ENCODE measurements around the gene UTP15.

The UTP15 gene

GRCh38 chr5:73565139-73565968 lies at the start of gene UTP15, which contains the start of gene ANKRA2:
TSS of gene UTP15 (plus strand) at chr5:73565743. CDS start at chr5:73567345, 1,602 bp downstream.
TSS of gene ANKRA2 (minus strand) at chr5:73565639. CDS start at chr5:73562881, 2,758 bp downstream.
- peak; percentile 96 for DNase-seq (ENCODE audit: low spot score)

GRCh38 chr5:73519531-73520283 lies 45.8 kb upstream of the UTP15 start:
- peak; percentile 84 for DNase-seq (ENCODE audit: low spot score)

- no peak for DNase-seq (ENCODE audit: low spot score)
These were observed 42.6 kb upstream of the UTP15 start for GRCh38 chr5:73522989-73523388.

- DNase-seq (ENCODE audit: low spot score): no peak
These were observed 41.7 kb upstream of the UTP15 start for GRCh38 chr5:73523861-73524260.

- DNase-seq (ENCODE audit: low spot score): no peak
These were observed 39.8 kb upstream of the UTP15 start for GRCh38 chr5:73525606-73526203.

GRCh38 chr5:73528248-73528647 lies 37.3 kb upstream of the UTP15 start:
- DNase-seq (ENCODE audit: low spot score): peak; percentile 56

GRCh38 chr5:73529081-73529480 lies 36.5 kb upstream of the UTP15 start:
- no peak for DNase-seq (ENCODE audit: low spot score)

- no peak for DNase-seq (ENCODE audit: low spot score)
These were observed 34.2 kb upstream of the UTP15 start for GRCh38 chr5:73531356-73531755.

GRCh38 chr5:73532195-73532594 lies 33.3 kb upstream of the UTP15 start:
- DNase-seq (ENCODE audit: low spot score): no peak

GRCh38 chr5:73534011-73534644 lies 31.4 kb upstream of the UTP15 start:
- DNase-seq (ENCODE audit: low spot score): no peak

- no peak for DNase-seq (ENCODE audit: low spot score)
These were observed 30.6 kb upstream of the UTP15 start for GRCh38 chr5:73534971-73535370.

- no peak for DNase-seq (ENCODE audit: low spot score)
These were observed 25.8 kb upstream of the UTP15 start for GRCh38 chr5:73539730-73540129.

- DNase-seq (ENCODE audit: low spot score): no peak
These were observed 25.4 kb upstream of the UTP15 start for GRCh38 chr5:73540192-73540591.

- DNase-seq (ENCODE audit: low spot score): no peak
These were observed 23.5 kb upstream of the UTP15 start for GRCh38 chr5:73542020-73542419.

GRCh38 chr5:73544429-73545402 lies 20.8 kb upstream of the UTP15 start:
- no peak for DNase-seq (ENCODE audit: low spot score)

GRCh38 chr5:73545403-73545779 lies 20.2 kb upstream of the UTP15 start:
- no peak for DNase-seq (ENCODE audit: low spot score)

GRCh38 chr5:73550016-73550415 lies 15.5 kb upstream of the UTP15 start:
- no peak for DNase-seq (ENCODE audit: low spot score)

GRCh38 chr5:73552642-73553041 lies 12.9 kb upstream of the UTP15 start:
- no peak for DNase-seq (ENCODE audit: low spot score)

- DNase-seq (ENCODE audit: low spot score): no peak
These were observed 6.6 kb upstream of the UTP15 start for GRCh38 chr5:73558950-73559349.

- no peak for DNase-seq (ENCODE audit: low spot score)
These were observed 1.5 kb upstream of the UTP15 start for GRCh38 chr5:73564018-73564417.

- DNase-seq (ENCODE audit: low spot score): no peak
These were observed 868 bp upstream of the UTP15 start for GRCh38 chr5:73564675-73565074.

Measured in pons (tissue), 1 donor.